ENCODE data around the gene AATK.

Gene AATK

DNA sequence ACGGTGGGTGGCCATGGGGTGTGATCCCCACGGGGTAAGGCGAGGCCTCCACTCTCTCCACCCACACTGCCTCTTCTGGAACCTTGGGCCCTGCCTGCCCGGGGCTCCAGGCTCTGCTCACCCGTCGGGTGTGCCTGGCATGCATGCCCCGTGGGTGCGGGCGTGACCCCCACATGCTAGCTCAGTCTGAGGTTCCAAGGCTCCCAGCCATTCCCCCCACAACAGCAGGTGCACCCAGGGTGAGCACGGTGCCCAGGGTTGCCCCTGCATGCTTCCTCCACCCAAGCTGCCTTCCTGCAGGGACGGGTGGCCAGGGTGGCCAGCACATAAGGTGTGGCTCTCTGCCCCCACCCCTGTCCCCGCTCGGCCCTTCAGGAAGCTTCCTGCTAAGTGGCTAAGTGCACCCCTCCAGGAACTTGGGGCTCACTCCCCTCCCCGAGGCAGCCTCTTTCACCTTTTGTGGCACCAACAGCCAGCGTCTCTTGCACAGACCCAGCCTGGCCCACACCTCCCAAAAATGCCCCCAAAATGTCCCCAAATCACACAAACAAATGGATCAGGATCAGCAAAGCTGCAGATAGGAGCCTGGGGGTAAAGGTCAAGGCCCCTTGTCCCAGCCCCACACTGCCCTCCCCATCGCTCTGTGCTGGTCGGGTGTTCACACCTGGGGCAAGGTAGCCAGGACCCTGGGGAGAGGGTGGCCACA is 22.2 kb downstream of the AATK start:
- DNase-seq (ENCODE audit: low read depth) = no peak

GRCh38 chr17:81143200-81143527 is 22.9 kb downstream of the AATK start:
- no peak for DNase-seq (ENCODE audit: low read depth)

- DNase-seq (ENCODE audit: low read depth) = peak; percentile 19
Observed at GRCh38 chr17:81142301-81143199, 23.5 kb downstream of the AATK start.

DNA sequence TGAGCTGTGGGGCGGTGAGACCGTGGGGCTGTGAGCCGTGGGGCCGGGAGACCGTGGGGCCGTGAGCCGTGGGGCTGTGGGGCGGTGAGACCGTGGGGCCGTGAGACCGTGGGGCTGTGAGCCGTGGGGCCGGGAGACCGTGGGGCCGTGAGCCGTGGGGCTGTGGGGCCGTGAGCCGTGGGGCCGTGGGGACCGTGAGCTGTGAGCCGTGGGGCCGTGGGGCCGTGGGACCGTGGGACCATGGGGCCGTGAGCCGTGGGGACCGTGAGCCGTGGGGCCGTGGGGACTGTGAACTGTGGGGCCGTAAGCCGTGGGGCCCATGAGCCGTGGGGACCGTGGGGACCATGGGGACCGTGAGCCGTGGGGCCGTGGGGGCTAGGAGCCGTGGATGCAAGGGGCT is 25.3 kb downstream of the AATK start:
- DNase-seq (ENCODE audit: low read depth) = no peak

DNA sequence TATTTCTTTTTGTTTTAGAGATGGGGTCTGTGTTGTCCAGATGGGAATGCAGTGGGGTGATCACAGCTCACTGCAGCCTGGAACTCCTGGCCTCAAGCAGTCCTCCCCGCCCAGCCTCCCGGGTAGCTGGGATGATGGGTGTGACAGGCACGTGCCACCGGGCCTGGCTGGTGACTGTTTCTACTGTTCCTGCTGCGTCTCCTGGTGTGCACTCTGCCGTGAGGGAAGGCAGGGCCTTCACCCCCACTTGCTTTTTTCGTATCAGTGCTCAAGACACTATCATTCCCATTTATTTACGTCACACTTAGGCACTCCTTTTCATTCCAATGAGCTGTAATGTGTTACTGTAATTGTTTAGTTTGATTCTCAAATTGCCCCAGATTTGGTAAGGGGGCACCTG is 26.0 kb downstream of the AATK start:
- no peak for DNase-seq (ENCODE audit: low read depth)

DNA sequence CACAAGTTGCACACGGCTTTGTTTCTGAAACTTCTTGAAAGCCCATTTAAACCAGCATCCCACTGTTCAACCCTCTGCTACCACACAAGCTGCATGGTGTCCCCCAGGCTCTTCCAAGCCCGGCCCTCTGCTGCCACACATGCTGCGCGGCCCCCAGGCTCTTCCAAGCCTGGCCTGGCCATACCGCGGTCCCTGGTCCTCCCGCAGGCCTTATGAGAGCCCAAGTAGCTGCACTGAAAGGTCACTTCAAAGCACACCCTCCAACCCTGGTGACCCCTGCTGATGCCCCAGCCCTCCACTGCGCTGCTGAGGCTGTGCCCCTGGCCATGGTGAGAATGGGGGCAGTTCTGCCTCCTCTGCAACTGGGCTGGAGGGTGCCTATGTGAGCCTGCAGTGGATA is 26.6 kb downstream of the AATK start:
- no peak for DNase-seq (ENCODE audit: low read depth)

GRCh38 chr17:81138500-81138899 is 27.5 kb downstream of the AATK start:
- DNase-seq (ENCODE audit: low read depth) = no peak

- no peak for DNase-seq (ENCODE audit: low read depth)
Observed at GRCh38 chr17:81138083-81138482, 27.9 kb downstream of the AATK start.

GRCh38 chr17:81137248-81137647 is 28.8 kb downstream of the AATK start:
- DNase-seq (ENCODE audit: low read depth) = no peak

- DNase-seq (ENCODE audit: low read depth) = no peak
Observed at GRCh38 chr17:81136366-81136765, 29.7 kb downstream of the AATK start.

DNA sequence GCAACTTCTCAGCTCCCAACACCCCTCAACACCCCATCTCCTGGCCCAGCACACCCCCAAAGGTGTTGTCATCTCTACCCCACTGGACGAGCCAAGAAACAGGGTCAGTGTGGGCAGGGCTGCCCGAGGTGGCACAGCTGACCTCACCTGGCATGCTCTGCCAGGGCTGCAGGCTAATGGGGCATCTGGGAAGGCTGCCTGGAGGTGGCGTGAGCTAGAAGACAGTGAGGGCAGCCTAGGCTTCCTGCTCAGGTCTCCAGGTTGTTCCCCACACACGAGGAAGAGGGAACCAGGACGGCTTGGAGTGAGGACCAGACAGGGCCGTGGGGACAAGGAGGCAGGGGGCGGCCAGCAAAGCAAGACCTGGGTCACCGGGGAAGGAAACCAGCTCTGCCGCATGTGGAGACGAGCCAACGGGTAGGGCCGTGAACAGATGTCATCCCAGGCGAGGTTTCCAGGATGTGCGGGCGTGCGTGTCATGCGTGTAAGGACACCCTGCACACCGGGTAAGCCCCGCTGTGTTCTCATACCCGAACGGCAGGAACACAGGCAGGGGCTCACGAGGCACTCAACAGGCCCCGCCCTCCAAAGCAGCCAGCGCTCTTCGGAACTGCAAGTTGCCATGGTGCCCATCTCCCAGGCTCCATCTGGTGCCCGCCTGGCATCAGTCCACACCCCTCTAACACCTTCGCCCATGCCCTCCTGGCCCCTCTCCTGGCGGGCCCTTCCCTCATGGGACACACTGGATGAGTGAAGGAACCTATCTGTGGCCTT is 30.3 kb downstream of the AATK start:
- no peak for DNase-seq (ENCODE audit: low read depth)

- no peak for DNase-seq (ENCODE audit: low read depth)
Observed at GRCh38 chr17:81134064-81134781, 31.8 kb downstream of the AATK start.

DNA sequence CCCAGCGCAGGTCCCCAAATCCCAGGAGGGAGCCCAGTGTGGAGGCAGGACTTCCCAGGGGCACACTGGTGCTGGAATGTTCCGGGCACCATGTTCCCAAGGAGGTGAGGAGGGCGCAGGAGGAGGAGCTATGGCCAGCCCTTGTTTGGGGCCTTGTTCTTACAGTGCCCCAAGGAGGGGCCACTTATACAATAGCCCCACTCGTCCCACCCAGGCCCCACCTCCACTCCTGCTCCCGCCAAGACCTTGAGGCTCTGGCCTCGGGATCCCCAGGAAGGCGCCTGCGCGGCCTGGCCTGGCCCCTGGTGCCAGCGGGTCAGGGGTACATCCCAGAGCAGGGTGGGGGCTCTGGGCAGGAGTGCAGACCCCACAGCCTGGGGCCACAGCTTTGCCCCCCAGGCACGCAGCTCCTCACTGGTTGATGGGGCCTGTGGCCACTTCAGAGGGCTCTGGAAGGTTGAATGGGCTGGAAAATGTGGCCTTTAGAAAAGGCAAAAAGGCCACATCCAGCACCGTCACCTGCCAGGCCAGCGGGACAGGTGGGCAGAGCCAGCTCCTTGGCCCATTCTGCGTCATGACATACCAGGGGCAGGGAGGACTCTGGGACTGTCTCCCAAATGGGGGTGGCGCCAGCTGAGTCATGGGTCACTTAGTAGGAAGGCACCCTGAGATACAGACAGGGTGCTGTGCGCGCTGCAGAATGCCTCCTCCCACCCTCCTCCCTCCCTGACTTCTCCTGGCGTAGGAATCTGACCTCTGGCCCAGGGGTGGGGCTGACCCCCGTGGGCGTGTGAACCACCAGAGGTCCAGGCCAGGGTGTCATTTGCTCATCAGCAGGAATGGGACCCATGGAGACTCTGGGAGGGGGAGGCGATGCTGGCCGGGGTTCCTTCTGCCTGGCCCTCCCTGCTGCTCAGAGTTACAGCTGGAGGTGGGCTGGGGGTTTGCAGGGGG is 33.0 kb downstream of the AATK start:
- no peak for DNase-seq (ENCODE audit: low read depth)

DNA sequence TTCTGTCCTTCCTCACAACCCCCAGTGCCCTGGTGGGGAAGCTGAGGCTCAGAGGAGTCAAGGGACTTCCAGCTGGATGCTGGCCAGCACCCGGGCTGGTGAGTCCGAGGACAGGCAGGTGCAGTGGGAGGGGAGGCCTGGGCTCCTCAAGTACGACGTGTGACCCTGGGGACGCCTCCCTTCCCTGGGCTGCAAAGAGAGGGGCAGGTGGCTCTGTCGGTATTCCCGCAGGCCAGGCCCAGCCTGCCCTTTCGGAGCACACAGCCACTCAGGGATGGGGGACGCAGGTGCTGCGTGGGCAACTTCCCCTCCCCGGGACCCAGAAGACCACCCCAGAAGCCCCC is 33.9 kb downstream of the AATK start:
- DNase-seq (ENCODE audit: low read depth) = no peak

DNA sequence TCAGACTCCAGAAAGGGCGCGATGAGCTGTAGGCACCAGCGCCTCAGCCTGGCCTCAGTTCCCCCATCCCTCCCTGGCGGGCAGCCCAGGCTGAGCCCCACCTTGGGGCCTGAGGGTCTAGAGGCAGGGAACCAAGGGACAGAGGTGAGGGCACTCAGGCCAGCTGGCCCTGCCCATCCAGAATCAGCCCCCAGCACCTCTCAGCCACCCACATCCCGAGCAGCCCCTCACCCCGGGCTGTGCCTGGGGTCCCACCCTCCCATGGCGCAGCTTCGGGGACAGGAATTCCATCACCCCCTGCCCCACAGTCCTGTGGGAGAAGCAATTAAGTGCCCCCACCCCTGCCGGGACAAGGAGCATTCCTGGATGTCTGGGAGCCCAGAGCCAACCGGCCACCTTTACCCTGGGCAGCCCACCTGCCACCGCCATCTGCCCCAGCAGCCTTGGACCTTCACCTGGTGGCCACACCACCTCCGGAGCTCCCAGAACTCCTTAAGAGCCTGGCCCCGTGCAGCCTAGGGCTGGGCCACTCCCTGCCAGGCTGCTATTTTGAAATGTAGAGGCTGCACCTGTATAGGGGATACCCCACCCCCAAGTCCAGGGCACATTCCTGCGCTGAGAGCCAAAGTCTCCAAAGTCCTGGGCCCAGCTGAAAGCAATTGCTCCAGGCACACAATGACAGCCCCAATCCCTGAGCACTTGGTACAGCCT is 34.4 kb downstream of the AATK start:
- no peak for DNase-seq (ENCODE audit: low read depth)

DNA sequence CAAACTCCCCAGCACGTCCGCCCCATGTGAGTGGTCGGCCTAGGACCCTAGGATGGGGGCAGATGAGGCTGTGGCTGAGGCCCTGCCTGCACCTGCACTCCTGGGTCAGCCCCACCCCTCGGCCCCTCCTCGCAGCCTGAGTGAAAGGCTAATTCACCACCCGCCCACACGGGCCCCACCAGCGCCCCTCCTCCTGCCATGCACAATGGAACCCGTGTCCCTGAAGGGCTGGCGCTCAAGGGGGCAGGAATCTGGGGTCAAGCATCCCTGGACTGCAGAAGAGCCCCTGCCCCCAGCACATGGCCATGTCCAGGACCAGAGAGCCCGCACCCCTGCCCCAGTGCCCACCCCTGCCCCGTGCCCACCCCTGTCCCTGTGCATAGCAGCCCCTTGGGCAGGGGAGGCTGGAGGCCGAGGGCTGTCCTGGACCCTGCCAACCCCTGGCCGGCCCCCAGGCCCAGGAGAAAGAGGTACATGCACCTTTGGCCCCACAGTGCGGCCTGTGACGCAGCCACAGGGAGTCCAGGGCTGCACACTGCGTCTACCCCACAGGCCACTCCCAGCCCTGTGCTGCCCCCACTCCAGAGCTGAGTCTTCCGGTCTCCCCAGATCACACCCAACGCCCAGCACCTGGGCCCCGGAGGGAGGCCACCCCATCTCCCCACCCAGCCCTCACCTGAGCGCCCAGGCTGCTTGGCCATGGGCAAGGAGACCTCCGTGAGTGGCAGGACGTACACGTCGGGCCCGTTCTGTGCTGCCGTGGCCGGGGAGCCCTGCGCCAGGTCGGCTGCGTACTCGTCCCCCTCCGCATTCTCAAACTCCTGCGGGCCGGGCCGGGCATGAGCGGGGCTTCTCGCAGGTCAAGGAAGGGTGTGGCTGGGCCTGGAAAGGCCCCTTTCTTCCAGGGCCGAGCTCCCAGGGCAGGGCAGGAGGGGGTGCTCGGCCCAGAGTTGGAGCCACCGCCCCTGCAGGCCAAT is 35.3 kb downstream of the AATK start:
- no peak for DNase-seq (ENCODE audit: low read depth)

DNA sequence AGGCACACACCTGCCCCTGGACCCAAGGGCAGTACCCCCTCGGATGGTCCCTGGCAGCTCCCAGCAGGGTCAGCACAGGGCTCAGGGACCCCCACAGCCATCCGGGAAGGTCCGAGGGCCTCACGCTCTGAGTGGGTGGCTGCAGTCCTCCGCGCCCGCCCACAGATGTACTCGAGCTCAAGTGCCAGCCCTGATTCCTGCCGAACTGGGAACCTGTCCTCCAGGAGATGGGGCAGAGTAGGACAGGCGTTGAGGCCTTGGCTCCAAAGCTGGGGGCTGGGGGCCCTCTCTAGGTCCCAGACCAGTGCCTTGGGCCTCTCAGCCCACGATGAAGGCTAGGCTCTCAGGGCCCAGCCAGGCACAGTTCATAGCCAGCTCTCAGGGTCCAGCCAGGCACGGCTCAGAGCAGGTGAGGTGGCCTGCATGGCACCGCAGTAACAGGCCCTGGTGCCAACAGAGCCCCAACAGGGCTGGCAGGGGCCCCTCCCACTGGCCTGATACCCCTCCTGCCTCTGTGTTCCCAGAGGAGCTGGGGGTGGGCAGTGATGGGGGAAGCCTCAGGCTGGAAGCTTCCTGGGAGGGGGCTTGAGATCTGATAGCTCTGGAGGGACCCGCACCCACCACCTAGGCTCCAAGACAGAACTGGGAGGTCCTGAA is 36.2 kb downstream of the AATK start:
- no peak for DNase-seq (ENCODE audit: low read depth)

DNA sequence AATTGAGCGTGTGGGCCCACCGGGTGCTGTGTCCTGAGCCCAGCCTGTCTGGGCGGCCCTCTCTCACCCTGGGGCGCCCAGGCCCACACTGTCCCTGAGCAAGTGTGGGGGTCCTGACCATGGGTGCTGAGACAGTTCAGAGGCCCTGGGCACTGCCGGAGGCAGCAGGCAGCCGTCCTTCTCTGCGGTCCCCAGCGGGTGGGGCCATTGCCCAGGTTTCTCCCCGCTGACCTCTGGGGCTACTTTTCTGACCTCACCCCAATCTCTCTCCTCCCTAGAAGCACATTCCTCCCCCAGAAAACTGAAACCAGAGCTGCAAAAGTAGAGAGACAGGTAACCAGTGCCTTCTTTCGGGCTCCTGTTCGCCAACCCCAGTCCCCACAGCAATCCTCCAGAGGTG is 36.7 kb downstream of the AATK start:
- DNase-seq (ENCODE audit: low read depth) = no peak

GRCh38 chr17:81128774-81129173 is 37.2 kb downstream of the AATK start:
- no peak for DNase-seq (ENCODE audit: low read depth)

Data from stimulated activated CD8-positive, alpha-beta memory T cell treated with anti-CD3 and anti-CD28 coated beads, Interleukin-12 subunit alpha, Interleukin-12 subunit beta, amount 100 ng/mL, for 4 hours (primary cell).